T-helper 1 cell (primary cell): ENCODE data around the gene CHRM1.
"Not testable (repeated sequence)": the region's sequence is repeated elsewhere in the genome, so short reads cannot be mapped to it uniquely, and the experiment has no call there.

Experiments used
- DNase-seq, 5 donors: peaks; one replicate each; pipeline ENCODE4 v3.0.0-alpha.2; 2012 to 2020
- total RNA-seq, 4 donors: gene quantifications; one replicate each; lab custom pipeline; 2026; lab: John Stamatoyannopoulos, UW

The CHRM1 gene, protein sequence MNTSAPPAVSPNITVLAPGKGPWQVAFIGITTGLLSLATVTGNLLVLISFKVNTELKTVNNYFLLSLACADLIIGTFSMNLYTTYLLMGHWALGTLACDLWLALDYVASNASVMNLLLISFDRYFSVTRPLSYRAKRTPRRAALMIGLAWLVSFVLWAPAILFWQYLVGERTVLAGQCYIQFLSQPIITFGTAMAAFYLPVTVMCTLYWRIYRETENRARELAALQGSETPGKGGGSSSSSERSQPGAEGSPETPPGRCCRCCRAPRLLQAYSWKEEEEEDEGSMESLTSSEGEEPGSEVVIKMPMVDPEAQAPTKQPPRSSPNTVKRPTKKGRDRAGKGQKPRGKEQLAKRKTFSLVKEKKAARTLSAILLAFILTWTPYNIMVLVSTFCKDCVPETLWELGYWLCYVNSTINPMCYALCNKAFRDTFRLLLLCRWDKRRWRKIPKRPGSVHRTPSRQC
- 0 reads per million in 4 donors for total RNA-seq

DNA sequence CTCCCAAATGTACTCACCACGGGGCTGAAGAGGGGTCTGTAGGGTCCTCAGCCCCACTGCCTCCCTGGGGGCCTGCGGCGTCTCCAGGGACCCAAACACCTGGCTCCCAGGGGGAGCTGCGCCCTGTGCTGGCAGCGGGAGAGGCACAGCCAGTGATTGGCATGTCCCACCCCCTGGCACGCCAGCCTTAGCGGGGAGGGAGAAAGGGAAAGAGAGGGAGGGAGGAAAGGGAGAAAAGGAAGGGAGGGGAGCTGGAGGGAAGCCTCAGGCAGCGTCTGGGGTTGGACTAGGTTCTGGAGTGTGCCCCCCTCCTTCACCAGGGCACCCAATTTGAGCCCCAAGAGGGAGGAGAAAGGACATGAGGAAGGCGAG, at the start of gene CHRM1:
Gene CHRM1 (minus strand): TSS at position 163 of the 372 bp plus-strand sequence. CDS start 10,263 bp downstream, outside the sequence.
- no peak for DNase-seq

DNA sequence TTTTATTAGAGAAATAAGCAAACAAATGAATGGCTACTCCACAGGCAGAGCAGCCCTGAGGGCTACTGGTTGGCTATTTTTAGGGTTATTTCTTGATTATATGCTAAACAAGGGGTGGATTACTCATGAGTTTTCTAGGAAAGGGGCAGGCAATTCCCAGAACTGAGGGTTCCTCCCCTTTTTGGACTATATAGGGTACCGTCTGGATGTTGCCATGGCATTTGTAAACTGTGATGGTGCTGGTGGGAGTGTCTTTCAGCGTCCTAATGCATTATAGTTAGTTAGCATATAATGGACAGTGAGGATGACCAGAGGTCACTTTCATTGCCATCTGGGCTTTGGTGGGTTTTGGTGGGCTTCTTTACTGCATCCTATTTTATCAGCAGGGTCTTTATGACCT, 44.4 kb upstream of the CHRM1 start:
- no peak for DNase-seq

DNA sequence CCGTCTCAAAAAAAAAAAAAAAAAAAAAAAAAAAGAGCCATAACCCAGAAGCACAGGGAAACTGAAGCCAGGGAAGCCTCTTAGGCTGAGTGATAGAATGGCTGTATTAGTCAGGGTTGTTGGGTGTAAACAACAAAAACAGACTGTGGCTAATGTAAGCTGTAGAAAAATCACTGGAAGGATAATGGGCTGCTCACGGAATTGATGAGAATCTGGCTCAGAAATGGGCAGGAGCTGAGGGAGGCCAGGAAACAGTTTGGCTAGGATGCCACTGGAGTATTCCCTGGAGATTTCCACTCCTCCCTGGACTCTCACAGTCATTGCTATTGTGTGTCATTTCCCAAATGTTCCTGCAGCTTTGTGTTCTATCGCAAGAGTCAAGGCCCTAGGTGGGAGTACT, 41.2 kb upstream of the CHRM1 start:
- DNase-seq: no peak

DNA sequence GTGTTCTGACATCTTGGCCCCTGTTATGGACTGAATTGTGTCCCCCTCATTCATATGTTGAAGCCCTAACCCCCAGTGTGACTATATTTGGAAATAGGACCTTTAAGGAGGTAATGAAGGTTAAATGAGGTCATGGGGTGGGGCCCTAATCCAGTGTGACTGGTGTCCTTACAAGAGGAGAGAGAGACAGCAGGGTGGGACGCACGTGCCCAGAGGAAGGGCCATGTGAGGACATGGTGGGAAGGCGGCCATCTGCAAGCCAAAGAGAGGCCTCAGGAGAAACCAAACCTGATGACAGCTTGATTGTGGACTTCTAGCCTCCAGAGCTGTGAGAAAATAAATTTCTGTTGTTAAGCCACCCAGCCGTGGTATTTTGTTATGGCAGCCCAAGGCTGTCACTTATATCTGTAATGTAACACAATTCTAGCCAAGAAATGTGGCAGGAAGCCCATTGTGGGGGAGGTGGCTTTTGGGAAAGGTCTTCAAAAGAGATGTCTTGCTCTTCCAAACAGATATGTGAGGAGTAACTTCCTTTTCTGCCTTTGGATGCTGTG, 39.9 kb upstream of the CHRM1 start:
- no peak for DNase-seq

DNA sequence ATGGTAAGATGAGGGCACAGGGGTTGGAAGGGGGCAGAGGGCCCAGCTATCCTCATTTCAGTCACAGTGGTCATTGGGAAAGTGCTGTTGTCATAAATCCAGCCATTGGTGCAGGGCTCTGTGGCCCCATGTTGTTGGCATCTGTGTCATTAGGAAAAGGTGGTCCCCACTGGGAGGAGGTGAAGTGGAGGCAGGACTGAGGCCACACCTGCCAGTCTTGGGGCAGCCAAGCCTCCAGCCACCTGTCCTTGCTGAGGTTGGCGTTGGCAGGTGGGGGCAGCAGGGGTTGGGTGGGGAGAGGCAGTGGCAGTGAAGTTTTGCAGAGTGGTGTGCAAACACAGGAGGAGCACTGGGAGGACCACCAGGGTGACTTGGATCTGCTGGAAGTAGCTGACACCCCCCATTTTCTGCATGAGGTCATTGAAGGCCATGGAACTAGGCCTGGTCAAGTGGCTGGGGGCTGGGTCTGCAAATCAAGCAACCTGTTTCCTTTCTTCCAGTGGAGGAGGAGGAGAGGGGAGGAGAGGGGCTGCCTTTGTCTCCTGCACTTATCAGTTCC, 38.3 kb upstream of the CHRM1 start:
- no peak for DNase-seq

DNA sequence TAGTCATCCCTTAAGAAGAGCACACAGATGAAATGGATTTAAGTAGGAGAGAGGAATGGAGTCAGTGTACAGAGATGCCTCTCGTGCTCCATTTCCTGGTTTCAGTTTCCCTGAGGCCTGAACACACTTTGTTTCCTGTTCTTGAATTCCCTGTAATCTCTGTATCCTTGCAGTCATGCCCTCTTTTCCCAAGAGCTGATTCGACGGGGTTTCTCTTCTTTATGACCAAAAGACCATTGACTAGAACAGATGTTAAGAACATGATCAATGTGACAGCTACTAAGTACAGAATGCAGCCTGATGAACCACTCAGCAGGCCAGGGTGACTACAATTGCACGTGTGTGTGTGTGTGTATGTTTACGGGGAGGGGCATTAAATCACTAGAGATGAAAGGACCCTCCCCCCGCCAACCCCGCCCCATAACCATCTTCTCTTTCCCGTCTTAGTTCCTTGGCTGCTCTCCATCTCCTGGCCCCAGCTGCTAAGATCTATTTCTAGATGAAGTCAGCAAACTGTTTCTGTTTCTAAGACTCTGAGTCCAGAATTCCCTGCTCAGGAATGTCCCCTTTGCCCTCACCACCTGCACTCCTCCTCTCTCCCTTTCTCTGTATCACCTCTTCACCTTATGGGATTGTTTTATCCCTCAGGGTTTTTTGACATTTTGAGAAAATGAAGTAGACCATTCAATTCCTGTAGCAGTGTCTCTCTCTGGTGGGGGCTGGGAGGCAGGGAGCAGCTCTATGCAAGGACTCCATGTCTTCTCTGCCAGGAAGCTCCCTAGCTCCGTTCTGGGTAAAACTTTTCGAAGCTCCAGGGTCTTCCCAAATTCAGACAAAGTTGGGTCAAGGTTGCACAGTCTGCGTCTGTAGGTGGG, 37.6 kb upstream of the CHRM1 start:
- DNase-seq: no peak

DNA sequence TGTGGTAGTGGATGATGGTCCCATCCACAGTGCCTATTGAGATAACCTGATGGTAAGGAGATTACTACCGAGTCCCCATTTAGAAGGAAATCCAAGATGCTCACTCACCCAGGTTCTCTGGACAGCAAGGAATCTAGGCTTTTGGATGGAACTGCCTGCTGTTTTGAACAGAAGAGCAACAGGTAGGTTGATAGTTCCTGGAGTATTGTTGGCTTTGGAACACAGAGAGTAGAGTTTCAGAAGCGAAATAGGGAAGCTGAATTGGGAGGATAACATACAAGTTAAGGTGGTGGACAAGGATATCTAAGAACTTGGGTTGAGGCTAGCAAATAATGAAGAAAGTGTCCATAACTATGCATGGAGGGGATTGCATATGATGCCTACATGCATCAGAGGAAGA, 36.0 kb upstream of the CHRM1 start:
- no peak for DNase-seq

DNA sequence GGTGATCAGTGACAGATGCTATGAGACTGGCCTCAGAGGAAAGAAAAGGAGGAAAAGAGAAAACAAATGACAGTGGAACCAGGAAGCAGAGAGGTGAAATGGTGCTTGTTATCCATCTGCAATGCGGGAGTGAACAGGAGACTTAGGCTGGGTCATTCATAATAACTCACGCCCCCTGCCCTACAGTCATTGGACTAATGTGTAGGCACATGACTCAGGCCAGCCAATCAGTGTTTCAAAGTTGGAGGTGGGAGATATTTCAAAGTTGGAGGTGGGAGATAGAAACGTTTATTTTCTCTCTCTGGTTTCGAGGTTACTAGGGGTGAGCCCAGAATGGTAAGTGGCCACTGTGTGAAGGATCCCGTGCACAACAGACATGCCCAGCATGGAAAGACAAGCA, 33.3 kb upstream of the CHRM1 start:
- DNase-seq: no peak

DNA sequence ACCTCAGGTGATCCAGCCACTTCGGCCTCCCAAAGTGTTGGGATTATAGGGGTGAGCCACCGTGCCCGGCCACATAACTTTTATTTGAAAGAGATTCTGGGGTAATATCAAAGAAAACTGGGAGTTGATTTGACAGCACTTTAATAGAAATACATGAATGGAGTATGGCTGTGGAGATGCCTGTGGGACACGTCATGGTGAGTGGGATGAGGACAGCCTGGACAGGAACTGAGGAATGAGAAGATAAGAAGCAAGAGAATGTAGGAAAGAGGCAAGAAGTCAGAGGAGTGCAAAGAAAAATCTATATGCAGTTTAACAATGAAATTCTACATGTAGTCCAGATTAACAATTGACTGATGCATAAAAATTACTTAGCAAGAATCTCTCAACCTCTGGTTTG, 32.6 kb upstream of the CHRM1 start:
- DNase-seq: no peak

DNA sequence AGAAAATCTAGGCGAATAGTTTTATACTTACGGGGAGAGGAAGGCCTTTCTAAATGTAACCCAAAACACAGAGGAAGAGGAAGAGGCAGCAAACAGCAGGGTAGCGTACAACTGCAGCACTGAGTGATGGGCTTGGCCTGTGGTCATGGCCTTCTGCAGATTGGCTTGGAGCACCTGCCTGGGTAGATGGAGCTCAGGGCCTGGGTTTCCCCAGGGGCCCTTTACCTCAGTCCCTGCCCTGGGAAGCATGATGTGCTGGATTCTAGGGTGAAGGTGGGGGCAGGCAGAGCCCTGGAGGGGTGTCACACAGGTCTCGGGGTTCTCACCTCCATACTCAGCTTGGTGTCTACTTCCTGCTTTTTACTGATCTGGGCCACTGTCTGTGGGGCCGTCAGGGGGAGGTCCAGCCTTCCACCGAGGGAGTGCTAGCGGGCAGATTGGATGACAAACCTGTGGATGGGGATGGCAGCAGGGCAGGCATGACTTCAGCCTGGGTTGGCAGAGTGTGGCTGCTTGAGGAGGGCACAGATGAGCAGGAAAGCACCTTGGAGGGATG, 27.7 kb upstream of the CHRM1 start:
- no peak for DNase-seq

DNA sequence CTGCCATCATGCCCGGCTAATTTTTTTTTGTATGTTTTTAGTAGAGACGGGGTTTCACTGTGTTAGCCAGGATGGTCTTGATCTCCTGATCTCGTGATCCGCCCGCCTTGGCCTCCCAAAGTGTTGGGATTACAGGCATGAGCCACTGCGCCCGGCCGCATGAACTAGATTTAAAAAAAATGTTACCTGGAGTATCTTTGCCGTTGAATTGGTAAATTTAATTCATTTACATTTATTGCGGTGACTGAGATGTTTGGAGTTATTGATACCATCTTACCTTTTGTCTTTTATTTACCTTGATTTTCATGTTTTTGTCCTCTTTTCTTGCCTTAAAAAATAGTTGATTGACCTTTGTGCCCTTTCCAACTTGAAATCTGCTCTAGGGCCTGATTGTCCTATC, 24.4 kb upstream of the CHRM1 start:
- not testable (repeated sequence) for DNase-seq

DNA sequence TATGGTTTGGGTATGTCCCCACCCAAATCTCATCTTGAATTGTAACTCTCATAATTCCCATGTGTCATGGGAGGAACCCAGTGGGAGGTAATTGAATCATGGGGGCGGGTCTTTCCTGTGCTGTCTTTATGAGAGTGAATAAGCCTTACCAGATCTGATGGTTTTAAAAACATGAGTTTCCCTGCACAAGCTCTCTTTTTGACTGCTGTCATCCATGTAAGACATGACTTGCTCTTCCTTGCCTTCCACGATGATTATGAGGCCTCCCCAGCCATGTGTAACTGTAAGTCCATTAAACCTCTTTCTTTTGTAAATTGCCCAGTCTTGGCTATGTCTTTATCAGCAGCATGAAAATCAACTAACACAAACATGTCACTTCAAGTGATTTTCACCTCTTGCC, 16.4 kb upstream of the CHRM1 start:
- not testable (repeated sequence) for DNase-seq

DNA sequence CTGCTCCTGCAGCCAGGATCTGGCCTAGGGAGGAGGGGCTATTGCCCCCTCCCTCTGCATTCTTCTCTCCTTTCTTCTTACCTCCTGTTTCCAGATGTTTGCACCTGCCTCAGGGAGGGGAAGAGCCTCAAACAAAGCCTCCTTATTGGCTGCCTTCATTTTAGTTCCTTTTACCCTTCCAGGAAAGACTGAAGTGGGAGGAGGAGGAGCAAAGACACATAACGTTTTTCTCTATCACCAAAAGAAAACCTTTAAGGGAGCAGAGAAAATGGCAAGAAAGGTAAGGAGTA, 13.3 kb upstream of the CHRM1 start:
- DNase-seq: no peak

DNA sequence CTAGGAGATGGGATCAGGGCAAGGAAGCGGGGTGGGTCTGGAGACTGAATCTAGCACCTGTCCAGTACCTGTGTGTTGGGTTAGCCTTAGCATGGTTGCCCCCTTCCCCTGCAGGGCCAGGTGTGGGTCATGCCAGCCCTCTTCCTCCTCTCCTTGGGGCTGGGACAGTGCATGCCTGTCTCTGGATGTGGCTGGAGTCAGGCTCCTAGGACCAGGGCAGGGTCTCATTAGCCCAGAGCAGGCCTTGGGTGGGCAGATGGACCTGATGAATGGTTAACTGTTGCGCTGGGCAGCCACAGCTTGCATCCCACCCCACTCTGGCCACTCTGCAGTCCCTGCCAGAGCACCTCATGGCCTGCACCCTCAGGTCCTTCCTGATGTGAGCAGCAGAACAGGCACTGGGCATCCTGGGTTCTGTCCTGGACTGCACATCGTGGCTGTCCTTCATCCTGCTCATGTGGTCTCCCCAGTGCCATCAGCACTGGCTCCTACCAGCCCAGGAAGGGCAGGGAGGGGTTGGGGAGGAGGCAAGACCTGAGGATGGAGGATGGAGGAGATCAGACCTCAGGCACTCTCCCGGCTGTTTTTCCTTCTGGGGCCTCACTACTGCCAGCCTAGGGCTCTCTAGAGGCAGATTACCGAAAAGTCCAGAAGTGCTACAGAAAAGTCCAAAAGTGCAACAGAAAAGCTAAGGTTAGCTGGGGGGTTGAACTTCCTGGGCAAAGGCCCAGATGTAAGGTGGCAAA, 12.8 kb upstream of the CHRM1 start:
- no peak for DNase-seq

DNA sequence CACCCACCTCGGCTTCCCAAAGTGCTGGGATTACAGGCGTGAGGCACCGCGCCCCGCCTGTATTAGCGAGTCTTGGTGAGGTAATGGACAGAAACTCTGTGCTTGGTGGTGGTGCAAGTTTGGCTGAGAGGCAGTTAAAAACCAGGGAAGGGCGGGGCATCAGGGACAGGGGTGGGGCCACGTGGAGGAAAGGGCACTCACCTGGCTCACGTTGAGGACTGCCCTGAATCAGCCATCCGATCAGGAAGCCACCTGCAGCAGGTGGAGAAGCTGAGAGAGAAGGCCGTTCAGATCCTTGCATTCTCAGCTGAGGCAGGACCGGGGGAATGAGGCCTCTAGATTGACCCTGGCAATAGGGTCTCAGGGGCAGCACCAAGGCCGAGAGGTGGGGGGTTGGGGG, 12.1 kb upstream of the CHRM1 start:
- DNase-seq: no peak

DNA sequence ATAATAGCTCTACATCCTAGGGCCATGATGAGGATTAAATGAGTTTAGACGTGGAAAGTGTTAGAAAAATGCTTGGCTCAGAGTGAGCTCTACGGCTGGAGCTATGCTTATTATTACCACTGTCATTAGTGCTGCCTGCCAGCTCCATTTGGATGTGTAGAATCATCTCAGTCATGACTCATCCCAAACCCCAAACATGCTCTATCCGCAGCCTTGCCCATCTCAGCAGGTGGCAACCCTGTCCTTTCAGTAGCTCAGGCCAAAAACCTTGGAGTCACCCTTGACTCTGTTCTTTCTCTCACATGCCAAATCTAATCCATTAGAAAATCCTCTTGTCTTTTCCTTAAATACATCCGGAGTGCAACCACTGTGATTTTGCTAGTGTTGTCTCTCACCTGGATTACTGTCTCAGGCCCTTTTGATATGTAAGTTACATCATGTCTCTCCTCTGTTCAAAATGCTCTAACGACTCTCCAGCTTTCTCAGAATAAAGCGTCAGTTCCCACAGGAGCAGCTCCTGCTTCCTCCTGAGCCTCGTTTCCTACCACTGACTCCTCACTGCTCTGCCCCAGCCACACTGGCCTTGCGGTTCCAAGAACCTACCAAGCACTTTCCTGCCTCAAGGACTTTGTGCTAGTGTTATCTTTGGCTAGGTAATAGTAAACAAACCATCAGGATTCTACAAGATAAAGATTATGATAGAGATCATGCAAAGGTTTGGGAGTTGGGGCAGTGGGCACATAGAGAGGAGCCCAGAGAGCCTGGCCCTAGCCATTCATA, 10.5 kb upstream of the CHRM1 start:
- no peak for DNase-seq

DNA sequence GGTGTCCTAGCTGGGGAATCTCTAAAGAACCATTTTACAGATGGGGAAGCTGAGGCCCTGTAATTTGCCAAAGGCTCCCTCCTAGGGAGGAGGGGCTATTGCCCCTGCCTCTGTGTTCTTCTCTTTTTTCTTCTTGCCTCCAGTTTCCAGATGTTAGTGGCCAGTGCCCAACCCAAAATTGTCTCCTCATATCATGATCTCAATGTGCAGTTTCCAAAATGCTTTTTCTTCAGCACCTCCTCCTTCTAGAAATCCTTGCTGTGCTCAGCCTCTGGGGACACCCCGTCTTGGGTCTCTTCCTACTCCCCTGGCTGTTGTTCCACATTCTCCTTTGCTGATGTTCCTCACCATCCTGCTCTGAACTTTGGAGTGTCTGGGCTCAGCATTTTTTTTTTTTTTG, 9.5 kb upstream of the CHRM1 start:
- DNase-seq: no peak

DNA sequence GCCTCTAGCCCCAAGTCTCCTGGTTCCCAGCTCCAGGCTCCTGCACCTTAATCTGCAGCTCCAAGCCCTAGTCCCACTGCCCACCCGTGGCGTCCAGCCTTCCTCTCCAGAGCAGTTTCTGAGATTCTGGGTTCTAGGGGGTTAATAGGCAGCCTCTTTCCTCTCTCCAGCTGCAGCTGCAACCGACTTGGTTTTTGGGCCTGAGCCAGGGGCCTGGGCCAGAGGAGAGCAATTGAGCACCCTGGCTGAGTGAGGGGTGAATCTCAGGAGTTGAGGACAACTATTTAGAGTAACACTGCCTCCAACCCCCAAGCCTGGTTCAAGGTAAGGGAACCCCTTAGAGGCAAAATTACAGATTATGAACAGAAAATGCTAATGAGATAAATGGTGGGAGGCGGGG, 9.0 kb upstream of the CHRM1 start:
- no peak for DNase-seq

DNA sequence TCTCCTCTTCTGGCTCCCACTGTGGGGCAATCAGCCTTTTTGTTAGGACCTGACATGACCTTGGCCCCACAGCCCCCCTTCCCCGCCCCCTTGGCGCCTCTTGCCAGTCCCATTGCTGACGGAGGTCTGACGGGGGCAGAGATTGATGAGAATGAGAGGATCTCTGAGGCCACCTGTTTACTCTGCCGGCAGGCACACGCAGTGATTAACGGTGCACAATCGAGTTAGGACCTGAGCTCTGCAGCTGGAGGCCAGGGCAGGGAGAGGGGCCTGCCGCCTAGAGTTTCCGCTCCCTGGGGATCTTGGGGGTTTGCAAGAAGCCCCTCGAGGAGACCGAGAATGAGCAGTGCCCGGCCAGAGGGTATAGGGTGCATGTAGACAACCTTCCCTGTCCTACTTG, 6.8 kb upstream of the CHRM1 start:
- DNase-seq: no peak

DNA sequence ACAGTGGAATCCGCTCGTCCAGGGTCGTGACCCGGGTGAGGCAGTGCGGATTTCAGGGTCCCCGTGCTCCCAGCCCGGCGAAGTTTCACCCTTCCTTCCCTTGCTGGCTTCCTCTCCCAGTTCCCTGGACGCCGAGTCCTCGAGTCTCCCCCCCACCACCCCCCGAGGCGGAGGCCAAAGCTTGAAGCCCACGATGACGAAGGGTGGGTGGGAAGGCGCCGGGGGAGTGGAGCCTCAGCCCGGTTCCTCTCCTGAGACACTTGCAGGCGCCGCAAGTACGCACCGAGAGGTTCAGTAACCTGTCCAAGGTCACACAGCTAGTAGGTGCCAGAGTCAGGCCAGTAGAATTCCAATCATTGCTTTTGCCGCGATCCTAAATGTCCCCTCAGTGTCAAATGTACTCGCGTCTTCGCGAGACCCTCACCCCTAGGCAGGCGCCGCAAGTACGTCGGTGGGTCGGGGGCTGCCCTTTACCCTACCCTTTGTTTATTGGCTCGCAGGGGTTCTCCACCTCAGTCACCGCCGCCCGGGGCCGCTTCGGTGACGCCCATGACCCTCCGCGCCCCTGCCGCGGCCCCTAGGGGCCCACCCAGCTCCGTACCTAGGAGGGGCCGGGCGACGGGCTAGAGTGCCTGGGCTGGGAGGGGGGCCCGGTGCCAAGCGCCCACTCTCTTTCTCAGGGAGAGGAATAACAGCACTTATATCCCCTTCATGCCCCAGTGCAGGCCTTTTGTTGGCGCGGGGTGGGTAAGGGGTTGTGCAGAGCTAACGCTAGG, 5.7 kb upstream of the CHRM1 start:
- DNase-seq: no peak
